Measurements from ENCODE around the gene FREY1. TPM values are rescaled to one million over a fixed set of nuclear protein-coding genes. Genes with fewer than 3 reads are reported as not detected.

Gene FREY1
- total and polyA plus RNA-seq, 7 donors: 0.14 to 0.56 (median 0.37) TPM; not detected in 4

- intact Hi-C loops (cut with DNase I): loop anchor here in 1 of 2 donors (10.0 kb wide), 1 partner anchor 228 kb away; no protein-coding TSS in a partner anchor
- H3K4me1 ChIP-seq: no peaks in the 10 kb centered on the region
- no peak for TF ChIP-seq CTCF (IDR thresholded peaks at IDR 0.05)
- WGBS, 3 donors: 54 to 66% (median 59%) methylated on average over 6 of the region's 6 CpGs
- ATAC-seq: no peak
- H3K27ac ChIP-seq: no peak overlapping the region
- H3K9me3 ChIP-seq: no peaks in the 10 kb centered on the region
- H3K36me3 ChIP-seq (ENCODE audit: insufficient read depth in 1 of 2, low read depth in 1 of 2): peaks cover 2 to 97% of the 10 kb centered on the region in 2 donors
- no peaks in the 10 kb centered on the region for H3K27me3 ChIP-seq (ENCODE audit: insufficient read depth in 3 of 3, low read length in 2 of 3)
- DNase-seq: no peak
- no peak overlapping the region for H3K4me3 ChIP-seq
Observed at GRCh38 chr11:45876401-45876800, 30.7 kb downstream of the FREY1 start.

DNA sequence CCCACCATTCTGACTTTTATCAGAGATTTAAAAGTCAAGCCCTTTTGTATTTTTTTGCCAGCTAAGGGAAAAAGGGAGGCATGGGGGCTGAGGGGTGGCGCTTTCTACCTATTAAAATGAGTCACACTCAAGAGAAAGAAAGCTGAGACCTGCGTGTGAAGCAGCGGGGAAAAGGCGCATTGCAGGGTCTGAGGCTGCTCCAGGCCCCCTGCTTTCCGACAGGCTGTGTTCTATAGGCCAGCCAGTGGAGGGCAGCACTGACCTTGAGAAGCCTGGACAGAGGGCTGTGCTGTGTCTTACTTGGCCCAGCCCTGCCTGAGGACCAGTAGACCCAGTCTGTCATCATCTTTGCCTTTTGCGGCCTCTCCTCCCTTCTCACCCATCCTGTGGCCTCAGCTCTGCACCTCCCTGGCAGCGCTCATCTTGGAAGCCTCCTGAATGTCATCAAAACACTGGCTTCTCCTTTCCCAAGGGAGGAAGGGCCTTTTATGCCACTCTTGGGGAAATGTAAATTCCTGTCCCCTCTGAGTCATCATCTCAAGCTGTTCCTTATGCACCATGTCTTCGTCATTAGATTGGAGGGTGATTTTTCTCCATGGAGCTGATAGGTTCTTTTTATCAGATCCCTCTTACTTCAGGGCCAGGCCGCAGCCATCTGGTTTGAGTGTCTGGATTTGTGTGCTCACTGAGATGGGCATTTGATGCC lies 34.3 kb downstream of the FREY1 start:
- Histone ChIP-seq H3K27ac (no peak overlapping the region), H3K4me3 (no peak overlapping the region), H3K36me3 (ENCODE audit: insufficient read depth in 1 of 2, low read depth in 1 of 2) (peaks cover 10 to 100% of the 10 kb centered on the region in 2 donors), H3K27me3 (ENCODE audit: insufficient read depth in 3 of 3, low read length in 2 of 3) (no peaks in the 10 kb centered on the region), H3K4me1 (no peaks in the 10 kb centered on the region), H3K9me3 (no peaks in the 10 kb centered on the region)
- intact Hi-C loops (cut with DNase I): loop anchor here (5.0 to 10.0 kb wide), 3 partner anchors 44 to 232 kb away; partner anchors contain the start of gene PEX16 (in 1 of the 2)
- peak; percentile 51 to 66 for DNase-seq
- peak; percentile 67 for TF ChIP-seq CTCF (IDR thresholded peaks at IDR 0.05)
- ATAC-seq: peak; percentile 80 to 88 (median 86)
- 66 to 70% (median 67%) methylated on average over 9 of the region's 9 CpGs for WGBS, 3 donors

DNA sequence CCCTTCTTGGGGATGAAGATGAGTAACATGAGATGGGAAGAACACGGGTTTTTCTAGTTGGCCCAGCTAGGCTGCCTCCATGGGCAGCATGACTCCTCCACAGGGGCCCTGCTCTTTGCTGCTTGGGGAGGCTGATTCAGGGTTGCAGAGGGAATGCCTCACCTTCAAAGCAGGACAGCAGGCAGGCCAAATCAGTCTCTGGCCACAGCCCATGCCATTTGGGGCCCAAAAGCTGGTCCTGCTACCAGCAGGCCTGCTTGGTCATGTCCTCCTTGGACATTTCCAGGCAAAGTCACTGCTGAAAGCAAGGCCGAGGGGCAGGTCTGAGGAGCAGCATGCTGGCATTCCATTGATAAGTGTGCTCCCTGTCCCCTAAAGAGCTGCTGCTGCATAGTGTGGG lies 35.4 kb downstream of the FREY1 start:
- Histone ChIP-seq H3K36me3 (ENCODE audit: insufficient read depth in 1 of 2, low read depth in 1 of 2) (peaks cover 10 to 100% of the 10 kb centered on the region in 2 donors), H3K4me1 (no peaks in the 10 kb centered on the region), H3K4me3 (no peak overlapping the region), H3K9me3 (no peaks in the 10 kb centered on the region), H3K27me3 (ENCODE audit: insufficient read depth in 3 of 3, low read length in 2 of 3) (no peaks in the 10 kb centered on the region), H3K27ac (no peak overlapping the region)
- intact Hi-C loops (cut with DNase I): loop anchor here (5.0 to 10.0 kb wide), 3 partner anchors 46 to 233 kb away; partner anchors contain the start of gene PEX16 (in 1 of the 2)
- no peak for TF ChIP-seq CTCF (IDR thresholded peaks at IDR 0.05)
- DNase-seq (no peak), ATAC-seq (no peak)
- WGBS, 3 donors: 84 to 95% (median 90%) methylated on average over 2 of the region's 2 CpGs

GRCh38 chr11:45870706-45871105 lies 36.4 kb downstream of the FREY1 start:
- intact Hi-C loops (cut with DNase I): loop anchor here (5.0 to 10.0 kb wide), 3 partner anchors 47 to 234 kb away; partner anchors contain the start of gene PEX16 (in 1 of the 2)
- Histone ChIP-seq H3K4me1 (no peaks in the 10 kb centered on the region), H3K27me3 (ENCODE audit: insufficient read depth in 3 of 3, low read length in 2 of 3) (no peaks in the 10 kb centered on the region), H3K4me3 (no peak overlapping the region), H3K36me3 (ENCODE audit: insufficient read depth in 1 of 2, low read depth in 1 of 2) (peaks cover 10 to 100% of the 10 kb centered on the region in 2 donors), H3K9me3 (no peaks in the 10 kb centered on the region), H3K27ac (no peak overlapping the region)
- TF ChIP-seq CTCF (IDR thresholded peaks at IDR 0.05): no peak
- ATAC-seq: no peak
- 66 to 77% (median 73%) methylated on average over 4 of the region's 4 CpGs for WGBS, 3 donors
- DNase-seq: no peak

Data from psoas muscle (tissue), 8 donors.